Fibroblast of villous mesenchyme (primary cell): ENCODE measurements around the gene NR2F6. TPM values are rescaled to one million over a fixed set of nuclear protein-coding genes. Genes with fewer than 3 reads are reported as not detected.

Experiments used
- DNase-seq: peaks from one replicate; pipeline ENCODE4 v3.0.0-alpha.2; 2010; ENCODE audit warnings: low read depth
- H3K4me3 ChIP-seq: 2 replicates; pipeline ENCODE4 v1.5.1; 2011; ENCODE audit warnings: low read depth, mild to moderate bottlenecking, low read length
- total RNA-seq: library from RNA; depleted of rRNA; stranded (reverse); fragments of >200 nt; gene quantifications from 2 replicates; pipeline ENCODE4 v1.2.3, GENCODE V29; 2012
- TF ChIP-seq, protein P1 (sequence below): IDR thresholded peaks from 2 replicates; pipeline ENCODE4 v1.5.1; 2012; ENCODE audit warnings: low read depth, mild to moderate bottlenecking, low read length; ENCODE audit not compliant: insufficient read depth

The NR2F6 gene
- total RNA-seq, 1 donor = 51.0 TPM

DNA sequence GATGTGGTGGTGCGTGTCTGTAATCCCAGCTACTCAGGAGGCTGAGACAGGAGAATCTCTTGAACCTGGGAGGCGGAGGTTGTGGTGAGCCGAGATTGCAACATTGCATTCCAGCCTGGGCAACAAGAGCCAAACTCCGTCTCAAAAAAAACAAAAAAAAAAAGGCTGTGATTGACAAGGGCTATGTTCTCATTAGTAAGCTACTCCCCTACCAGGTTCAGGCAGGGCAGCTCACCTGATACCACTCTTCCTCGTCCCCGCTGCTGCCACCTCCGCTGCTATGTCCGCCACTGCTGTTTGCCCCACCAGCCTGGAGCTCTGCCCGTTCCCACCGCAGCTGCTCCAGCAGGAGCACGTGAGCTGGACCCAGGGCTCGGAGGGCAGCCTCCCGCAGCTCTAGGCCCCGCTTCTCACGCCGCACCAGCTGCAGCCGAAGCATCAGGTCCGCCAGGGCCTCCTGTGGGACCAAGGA, 9.5 kb upstream of the NR2F6 start:
- no peak for DNase-seq
- H3K4me3 ChIP-seq = no peak overlapping the region
- TF ChIP-seq, protein P1, sequence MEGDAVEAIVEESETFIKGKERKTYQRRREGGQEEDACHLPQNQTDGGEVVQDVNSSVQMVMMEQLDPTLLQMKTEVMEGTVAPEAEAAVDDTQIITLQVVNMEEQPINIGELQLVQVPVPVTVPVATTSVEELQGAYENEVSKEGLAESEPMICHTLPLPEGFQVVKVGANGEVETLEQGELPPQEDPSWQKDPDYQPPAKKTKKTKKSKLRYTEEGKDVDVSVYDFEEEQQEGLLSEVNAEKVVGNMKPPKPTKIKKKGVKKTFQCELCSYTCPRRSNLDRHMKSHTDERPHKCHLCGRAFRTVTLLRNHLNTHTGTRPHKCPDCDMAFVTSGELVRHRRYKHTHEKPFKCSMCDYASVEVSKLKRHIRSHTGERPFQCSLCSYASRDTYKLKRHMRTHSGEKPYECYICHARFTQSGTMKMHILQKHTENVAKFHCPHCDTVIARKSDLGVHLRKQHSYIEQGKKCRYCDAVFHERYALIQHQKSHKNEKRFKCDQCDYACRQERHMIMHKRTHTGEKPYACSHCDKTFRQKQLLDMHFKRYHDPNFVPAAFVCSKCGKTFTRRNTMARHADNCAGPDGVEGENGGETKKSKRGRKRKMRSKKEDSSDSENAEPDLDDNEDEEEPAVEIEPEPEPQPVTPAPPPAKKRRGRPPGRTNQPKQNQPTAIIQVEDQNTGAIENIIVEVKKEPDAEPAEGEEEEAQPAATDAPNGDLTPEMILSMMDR = no peak

DNA sequence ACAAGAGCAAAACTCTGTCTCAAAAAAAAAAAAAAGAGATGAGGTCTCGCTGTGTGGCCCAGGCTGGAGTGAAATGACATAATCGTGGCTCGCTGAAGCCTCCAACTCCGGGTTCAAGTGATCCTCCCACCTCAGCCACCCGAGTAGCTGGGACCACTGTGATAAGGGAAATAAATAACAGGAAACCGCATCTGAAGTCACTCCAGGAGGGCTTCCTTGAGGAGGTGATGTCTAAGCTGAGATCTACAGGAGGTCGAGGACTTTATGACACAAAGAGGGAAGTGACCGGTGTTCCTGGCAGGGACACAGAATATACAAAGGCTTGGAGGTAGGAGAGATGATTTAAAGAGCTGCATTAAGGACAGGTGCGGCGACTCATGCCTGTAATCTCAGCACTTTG, 8.9 kb upstream of the NR2F6 start:
- no peak overlapping the region for H3K4me3 ChIP-seq
- TF ChIP-seq, protein P1 = no peak
- DNase-seq = no peak

DNA sequence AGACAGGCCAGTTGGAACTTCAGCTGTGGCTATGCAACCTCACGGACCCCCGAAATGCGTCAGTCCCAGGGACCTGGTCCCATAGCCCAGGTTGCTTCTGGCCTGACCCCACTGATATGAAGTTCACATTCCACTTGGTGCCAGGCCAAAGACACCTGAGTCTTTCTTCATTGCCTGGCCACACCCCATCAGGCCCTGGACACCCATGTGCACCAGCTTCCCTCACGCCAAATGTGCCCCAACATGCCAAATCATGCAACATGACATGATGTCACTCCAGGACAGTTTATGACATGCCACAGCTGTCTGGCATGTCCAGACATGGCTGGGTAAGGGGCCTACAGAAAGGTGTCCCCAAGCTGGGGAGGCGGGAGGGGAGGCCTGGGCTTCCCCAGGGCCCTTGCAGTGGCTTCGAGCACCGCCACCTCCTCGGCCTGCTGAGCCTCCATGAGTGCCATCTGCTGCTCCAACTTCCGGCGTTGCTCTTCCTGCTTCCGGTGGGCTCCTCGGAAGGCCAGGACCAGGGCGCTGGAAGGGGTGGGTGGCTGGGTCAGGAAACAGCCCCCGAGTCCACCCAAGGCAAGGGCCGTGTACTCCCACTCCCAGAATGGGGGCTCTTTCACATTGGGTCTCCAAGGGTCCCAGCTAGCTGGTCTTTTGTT, 4.3 kb upstream of the NR2F6 start:
- TF ChIP-seq, protein P1 = no peak
- DNase-seq = no peak
- no peak overlapping the region for H3K4me3 ChIP-seq

DNA sequence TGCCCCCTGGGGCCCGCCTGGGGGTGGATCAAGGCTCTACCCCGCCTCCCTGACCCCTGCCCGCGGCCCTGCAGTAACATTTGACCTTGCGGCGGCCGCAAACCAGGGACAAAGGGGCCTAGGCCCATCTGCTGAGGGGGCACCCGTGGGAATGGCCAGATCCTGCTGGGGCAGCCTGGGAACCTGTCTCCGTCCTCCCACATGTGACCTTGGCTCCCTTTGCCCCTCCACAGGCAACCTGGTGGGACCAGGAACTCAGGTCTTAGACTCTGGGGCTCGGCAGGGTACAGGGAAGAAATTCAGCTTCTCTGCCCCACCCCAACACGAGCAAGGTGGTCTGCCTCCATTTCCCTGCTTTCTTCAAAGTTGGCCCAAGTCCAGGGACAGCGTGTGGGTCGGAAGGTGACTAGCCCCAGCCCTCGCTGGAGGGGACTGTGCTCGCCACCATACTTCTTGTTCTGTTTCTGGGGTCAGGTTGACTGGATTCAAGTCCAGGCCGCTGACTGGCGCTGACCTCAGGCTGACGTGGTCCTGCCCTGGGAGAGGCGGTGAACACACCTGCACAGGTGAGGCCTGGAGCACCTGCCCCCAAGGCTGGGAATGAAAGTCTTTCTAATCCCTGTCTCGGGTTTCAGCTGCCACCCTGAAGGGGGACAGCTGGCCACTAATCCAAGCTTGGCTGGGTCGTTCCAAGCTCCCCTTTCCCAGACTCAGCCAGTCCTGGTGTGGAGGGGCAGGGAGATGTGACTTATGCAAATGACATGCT, 2.5 kb upstream of the NR2F6 start:
- DNase-seq = no peak
- no peak overlapping the region for H3K4me3 ChIP-seq
- TF ChIP-seq, protein P1 = no peak

DNA sequence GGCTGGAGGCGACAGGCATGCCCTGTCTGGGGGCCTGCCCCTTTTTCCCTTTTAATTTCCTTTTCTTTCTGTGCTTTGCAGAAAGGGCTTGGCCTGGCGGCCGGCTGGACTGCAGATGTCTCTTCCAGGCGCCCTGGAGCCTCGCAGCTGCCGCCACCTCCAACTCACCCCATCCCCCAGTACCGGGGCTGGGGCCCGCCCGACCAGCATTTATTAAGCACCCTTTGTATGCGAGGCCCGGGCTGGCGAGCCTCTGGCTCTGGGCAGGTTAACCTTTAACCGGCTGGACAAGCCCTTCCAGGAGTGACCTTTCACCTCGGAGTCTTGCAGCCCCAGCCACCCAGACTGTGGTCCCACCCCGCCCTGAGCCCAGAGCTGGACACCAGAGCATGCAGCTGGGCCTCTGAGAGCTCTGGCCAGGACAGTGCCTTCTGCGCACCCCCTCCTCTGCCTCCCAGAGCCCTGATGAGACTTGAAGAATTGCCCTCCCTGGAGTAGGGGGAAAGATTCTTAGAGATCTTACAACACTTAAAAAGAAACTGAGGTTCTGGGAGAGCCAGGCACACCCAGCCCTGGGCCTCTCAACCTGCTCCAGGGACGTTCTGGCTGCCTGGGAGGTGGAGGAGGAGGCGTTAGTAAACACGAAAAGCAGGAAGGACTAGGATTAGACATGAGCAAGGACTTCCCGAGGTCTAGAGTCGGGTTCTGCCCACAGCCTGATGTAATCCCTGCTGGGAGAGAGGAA, 1.1 kb upstream of the NR2F6 start:
- peak overlapping the region; percentile 50 for H3K4me3 ChIP-seq
- TF ChIP-seq, protein P1 = no peak
- peak; percentile 55 for DNase-seq

DNA sequence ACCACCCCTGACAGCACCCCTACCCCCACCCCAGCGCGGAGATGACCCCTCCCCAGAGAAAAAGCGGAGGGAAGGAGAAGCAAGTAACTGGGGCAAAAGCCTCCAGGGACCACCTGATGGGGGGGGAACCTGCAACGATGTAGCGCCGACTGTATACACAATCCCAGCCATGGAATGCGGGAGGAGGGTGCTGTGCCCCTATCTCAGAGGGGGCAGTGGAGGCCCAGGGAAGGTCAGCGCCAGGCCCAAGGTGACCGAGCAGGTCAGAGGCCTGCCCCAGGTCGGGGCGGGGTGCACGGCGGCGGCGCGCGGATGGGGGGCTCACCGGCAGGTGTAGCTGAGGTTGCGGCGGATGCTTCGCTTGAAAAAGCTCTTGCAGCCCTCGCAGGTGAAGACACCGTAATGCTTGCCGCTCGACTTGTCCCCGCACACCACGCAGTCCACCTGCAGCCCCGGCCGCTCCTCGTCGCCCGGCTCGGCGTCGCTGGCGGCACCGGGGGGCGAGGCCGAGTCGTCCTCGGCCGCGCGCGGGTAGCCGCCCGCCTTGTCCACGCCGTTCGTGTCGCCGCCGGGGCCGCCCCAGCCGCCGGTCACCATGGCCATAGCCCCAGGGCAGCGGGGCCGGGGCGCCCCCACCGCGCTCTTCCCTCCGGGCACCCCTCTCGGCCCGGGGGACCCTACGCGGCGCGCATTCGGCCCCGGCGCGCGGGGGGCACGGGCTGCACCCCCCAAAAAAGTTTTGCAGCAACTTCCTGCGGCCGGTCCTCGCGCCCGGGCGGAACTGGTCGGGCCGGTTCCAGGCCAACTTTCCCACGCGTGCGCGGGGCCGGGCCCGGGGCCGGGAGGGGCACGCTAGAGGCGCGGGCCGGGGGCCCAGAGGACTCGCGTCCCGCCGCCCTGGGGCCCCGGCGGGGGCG, 843 bp downstream of the NR2F6 start:
- no peak for DNase-seq
- TF ChIP-seq, protein P1 = no peak
- H3K4me3 ChIP-seq = peak overlapping the region; percentile 96
